ENCODE measurements around the gene WWP2.

Gene WWP2

DNA sequence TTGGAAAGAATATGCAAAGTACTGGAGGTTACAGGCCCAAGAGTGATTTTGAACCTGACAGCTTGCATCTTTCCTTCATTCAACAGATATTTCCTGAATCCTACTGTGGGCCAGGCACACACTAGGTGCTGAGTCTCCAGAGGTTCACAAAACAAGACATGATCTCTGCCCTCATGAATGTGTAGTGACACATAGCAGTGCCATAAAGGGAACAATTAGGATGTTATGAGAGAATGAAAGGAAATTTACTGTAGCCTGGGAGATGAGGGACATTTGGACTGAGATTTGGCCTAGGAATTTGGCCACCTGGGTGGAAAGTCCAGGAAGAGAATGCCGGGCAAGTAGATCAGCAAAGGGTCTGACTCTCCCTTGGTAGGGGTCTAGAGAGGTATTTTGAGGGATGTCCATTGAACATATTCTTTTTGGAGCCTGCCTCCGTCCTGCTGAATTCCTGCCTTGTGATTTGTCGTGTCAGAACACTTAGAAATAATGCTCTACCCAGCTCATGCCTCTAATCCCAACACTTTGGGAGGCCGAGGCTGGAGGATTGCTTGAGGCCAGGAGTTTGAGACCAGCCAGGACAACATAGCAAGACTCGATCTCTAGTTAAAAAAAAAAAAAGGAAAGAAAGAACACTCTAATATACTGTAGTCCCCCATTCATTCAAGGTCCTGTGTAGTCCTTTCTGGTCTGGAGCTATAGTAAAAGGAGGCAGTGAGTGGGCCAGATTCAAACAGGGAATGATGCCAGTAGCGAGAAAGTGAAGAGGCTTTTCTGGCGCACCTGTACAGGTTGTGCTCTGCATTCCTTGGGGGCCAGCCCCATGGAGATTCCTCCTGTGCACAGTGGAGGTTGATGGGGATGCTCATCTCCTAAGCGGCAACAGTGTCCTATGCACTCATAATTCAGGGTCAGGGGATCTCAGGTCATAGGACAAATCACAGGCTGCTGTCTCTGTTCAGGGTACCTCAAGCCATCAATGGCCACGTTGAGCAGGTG lies 98.4 kb downstream of the WWP2 start:
- no peak for DNase-seq

DNA sequence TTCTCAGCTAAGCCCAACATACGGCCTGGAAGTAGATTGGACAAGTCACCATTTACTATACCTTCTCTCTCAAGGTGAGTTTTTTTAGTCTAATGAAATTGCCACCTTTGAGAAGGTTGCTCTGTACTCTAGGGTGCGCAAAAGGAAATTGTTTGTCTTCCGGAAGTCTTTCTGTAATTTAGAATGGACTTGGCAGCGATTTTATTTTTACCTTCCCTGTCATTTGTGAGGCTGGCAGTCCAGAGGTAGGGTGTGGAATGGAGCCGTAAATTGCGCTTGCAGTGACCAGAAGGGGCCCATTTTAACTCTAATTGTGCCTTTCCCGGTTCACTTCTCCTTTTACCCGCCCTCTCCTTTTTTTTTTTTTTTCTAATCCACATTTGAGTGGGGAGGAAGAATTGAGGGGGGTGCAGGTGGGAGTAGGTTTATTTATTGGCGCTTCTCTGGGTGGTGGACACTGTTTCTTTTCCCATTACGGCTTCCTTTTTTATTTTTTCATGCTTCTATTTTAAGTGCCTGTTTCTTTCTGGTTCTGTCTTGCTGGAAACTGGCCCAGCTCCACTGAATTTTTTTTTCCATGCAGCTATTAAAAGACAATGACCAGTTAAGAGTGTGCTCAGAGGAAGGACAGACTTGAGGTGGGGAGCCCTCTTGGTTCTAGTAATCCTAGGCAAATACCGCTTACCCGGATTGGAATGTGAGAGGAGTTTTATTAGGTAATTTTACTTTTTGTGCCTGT lies 99.3 kb downstream of the WWP2 start:
- no peak for DNase-seq

DNA sequence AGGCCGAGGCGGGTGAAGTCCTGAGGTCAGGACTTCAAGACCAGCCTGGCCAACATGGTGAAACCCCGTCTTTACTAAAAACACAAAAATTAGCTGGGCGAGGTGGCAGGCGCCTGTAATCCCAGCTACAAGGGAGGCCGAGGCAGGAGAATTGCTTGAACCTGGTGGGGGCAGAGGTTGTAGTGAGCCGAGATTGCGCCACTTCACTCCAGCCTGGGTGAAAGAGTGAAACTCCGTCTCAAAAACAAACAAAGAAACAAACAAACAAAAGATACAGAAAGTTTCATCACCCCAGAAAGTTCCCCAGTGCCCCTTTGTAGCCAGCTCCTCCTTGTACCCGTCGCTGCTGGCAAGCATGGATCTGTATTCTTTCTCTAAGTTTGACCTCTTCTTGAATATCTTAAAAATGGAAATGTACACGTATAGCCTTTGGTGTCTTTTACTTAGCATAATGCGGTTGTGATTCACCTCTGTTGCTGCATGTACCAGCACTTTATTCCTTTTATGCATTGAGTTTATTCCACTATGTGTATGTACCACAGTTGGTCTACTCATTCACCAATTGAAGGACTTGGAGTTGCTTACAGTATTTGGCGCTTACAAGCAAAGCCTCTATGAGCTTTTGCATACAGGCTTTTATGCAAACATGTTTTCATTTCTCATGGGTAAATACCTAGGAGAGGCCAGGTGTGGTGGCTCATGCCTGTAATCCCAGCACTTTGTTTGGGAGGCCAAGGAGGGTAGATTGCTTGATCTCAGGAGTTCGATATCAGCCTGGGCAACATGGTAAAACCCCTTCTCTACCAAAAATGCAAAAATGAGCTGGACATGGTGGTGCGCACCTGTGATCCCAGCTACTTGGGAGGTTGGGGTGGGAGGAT lies 101.5 kb downstream of the WWP2 start:
- no peak for DNase-seq

DNA sequence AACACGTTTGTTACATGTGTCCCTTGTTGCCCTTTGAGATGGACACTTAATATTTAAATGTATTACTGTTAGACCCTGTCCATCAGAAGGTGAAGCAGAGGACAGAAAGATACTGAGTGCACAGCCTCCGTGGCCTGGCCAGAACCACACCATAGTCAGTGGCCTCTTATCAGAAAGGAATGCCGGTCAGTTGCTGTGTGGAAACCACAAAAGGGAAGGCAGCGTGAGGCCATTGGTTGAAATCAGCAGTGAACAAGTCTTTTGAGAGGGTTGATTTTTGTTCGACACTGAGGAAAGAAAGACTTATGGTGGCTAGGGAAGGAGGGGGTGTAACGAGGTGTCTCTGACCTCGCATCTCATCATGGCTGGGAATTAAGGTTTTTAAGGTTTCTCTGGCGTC lies 103.6 kb downstream of the WWP2 start:
- no peak for DNase-seq

DNA sequence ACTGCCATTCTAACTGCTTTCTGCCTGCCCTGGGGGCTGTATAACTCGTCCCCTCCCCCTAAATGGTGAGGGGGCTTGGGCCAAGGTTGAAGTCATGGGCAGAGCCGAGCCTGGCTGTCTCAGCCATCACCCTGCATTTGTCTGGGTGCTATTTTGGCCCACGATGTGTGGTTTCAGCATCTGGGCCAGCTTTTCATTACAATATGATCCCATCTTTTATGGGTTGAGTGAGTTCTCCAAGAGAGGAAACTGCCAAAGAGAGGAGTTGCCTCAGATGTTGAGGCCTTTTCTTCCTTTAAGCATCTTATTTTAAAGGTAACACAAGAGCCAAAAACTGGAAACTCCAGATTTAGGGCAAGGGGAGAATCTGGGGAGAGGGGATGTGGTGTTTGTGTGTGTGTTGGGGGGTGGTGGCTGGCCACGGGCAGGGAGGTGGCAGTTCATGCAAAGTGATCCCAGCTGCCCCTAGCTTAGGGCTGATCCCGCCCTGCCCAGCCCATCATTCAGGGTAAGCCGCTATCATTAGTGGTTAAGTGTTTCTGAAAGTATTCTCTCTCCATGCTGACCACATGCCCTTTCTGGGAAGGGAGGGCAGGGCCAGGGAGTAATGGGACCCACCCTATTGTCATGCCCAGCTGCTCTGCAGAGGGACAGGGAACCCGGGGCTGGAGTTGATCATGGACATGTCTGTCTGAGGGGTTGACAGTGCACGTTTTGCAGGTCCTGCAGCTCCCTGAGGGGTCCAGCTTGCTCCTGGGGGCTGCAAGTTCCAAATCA lies 105.8 kb downstream of the WWP2 start:
- DNase-seq: no peak

DNA sequence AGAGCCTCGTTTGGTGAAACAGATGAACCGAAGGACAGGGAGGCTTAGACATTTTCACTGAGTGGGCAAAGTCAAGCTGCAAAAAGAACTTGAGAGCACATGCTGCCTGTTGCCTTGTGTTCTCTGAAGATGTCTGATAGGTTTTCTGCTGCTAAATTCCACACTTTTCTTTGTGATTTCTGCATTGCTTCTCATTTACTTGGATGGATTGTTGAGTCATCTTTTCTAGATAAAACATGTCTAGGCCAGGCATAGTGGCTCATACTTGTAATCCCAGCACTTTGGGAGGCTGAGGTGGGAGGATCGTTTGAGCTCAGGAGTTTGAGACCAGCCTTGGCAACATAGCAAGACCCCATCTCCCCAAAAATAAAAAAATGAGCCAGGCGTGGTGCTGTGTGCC lies 108.6 kb downstream of the WWP2 start:
- no peak for DNase-seq

DNA sequence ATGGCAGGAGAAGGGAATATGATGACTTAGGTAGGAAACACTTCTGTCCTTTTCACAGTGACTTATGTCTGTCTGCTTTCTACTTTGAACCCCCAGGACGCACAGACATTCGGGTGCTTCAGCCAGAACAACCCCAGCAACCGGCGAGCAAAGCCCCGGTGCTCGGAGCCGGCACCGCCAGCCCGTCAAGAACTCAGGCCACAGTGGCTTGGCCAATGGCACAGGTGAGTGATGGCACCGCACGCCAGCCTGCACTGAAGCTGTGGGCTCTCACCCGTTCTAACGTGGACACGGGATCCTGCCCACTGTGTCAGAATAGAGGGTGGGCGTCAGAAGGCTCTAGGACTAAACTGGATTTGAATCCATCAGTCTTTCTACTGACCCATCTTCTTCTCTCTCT lies 109.6 kb downstream of the WWP2 start:
- no peak for DNase-seq

DNA sequence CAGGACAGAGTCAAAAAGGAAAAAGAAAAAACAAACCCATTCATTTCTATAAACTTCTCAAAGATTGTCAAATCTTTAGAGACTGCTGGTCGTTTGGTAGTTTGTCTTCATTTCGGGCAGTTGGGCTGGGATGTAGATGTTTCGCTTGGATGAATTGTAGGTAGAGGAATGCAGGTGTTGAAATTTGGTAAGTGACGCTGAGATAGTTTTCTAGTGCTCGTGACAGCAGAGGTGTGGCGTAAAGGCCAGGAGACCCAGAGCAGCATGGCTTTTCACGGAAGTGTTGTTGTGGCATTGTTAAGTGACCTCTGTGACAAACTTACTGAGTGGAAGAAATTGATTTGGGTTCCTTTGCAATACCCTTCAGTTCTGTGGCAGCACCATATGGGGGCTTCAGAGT lies 110.8 kb downstream of the WWP2 start:
- no peak for DNase-seq

DNA sequence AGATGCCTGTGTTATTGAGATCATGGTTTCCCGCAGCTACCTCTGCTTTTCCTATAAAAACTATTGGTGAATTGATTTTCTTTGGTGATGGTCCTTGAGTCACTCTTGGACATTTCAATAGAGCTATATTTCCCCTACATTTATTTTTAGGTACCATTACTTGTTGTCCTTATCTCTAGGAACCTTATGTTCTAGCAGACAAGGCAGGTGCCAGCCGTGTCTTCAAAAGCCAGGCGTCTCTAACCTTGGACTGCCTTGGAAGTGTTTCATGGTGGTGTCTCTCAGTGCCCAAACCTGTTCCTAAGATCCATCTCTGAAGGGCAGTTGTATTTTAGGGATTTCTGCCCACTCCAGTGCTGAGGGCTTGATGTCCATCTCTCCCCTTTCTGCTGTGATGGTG lies 111.7 kb downstream of the WWP2 start:
- no peak for DNase-seq

DNA sequence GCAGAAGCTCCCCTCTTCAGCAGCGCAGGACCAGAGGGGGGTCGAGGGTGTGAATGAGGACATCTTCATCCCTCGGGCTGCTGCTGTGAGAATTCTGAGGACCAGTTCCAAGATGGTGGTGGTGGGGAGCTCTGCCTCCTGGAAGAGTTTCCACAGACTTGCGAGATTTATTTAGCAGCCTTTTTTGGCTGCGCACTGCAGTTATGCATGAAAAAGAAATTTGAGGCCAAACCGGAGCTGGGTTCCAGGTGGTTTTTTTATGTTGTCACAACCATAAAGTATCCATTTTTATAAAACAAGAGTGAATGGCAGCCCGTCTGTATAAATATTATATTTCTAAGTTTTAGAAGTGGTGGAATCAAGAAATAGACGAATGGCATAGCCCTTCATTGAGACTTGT lies 112.1 kb downstream of the WWP2 start:
- no peak for DNase-seq

DNA sequence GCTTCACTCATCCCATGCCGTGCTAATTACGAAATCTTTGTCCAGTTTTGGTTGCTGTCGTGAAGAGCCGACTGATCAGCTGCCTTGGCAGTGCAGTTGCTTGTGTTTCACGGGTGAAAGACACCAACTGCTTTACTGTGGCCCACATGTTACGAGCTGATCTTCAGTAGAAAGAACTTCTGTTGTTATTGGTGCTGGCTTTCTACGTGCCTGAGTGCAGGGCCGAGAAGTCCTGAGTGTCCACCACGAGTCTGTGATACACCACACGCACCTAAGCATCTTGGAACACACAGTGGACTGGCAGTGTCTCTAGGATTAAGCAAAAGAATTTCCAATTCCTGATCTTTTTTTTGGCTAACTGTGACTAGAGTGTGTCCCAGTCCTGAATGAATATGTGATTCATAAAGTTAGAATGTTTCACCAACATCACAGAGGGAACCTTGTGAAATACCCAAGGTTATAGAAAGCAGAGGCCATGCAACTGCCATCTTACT lies 118.6 kb downstream of the WWP2 start:
- no peak for DNase-seq

DNA sequence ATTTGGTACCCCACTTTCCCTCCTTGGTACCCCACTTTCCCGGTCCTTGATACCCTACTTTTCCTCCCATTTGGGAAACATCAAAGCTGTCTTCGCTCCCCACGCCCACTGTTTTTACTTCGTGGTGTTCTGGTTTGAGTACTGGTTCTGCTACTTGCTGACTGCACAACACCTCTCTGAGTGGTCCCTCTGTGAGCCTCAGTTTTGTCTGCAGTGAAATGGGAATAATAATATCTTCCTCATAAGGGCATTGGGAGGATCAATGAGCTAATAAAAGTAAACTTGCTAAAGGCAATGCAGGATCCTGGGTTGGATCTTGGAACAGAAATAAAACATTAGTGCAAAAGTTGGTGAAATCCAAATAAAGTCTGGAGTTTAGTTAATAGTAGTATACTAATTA lies 119.0 kb downstream of the WWP2 start:
- DNase-seq: no peak

DNA sequence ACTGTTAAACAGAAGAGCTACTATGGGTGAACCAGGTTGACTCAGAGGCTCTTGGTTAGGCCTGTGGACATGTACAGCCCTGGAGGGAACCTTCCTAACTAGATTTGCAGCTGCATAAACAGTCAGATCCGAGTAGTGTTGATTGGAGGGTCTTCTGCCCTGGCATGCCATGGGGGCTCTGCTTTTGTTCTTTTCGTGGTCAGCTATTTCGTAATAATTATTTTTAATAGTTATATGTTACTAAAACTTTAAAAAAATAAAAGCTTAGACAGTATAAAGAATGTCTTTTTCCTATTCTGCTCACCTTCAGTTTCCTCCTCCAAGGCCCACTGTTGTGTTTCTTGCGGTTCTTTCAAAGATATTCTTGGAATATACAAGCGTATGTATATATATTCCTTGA lies 121.6 kb downstream of the WWP2 start:
- DNase-seq: no peak

DNA sequence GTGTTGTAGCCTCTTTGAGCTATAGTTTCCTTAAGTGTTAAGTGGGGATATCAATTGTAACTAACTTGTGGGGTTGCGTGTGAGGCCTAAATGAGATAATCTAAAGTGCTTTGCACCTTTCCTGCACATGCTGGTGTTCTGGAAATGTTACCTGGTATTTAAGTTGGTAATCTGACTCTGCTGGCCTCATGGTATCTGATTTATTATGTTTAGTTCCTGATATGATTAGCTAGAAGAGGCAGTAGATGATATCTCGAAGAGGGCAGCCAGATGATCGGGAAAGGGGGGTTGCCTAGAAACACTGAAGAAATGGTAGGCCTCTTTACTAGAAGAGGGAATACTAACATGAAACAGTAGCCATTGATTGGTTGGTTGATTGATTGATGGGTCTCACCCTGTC lies 123.6 kb downstream of the WWP2 start:
- DNase-seq: no peak

DNA sequence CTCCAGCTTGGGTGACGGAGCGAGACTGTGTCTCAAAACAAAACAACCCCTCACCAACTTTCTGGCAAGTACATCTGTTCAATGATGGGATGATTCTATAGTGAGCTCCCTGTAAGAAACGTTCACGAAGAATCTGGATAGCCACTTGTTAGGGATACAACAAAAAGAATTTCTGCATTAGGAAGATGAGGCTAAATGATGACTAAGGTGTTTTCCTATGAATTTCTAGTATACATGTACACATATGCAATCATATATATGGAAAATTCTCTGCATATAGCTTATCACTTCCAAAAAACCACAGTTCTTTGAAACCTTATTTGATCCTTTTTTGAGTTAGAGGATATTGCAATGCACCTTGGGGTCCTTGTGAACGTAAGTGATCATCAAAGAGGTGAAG lies 124.6 kb downstream of the WWP2 start:
- DNase-seq: no peak

DNA sequence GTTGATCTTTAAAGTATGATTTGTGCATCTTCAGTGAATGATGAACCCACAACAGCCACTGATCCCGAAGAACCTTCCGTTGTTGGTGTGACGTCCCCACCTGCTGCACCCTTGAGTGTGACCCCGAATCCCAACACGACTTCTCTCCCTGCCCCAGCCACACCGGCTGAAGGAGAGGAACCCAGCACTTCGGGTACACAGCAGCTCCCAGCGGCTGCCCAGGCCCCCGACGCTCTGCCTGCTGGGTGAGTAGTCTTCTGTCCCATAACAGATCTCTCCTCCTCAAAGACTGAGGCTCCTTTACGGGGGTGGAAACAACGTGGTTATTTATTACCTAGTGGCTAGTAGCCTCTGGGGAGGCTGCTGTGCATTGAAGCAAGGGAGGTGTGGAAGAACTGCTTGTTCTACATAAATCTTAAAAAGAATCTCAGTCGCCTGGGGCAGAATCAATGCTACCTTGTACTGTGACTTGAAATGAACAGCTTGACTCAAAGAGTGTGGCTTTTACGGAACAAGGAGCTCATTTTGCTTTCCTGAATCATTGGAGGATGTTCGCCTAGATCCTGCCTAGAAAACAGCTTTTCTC lies 126.0 kb downstream of the WWP2 start:
- no peak for DNase-seq

DNA sequence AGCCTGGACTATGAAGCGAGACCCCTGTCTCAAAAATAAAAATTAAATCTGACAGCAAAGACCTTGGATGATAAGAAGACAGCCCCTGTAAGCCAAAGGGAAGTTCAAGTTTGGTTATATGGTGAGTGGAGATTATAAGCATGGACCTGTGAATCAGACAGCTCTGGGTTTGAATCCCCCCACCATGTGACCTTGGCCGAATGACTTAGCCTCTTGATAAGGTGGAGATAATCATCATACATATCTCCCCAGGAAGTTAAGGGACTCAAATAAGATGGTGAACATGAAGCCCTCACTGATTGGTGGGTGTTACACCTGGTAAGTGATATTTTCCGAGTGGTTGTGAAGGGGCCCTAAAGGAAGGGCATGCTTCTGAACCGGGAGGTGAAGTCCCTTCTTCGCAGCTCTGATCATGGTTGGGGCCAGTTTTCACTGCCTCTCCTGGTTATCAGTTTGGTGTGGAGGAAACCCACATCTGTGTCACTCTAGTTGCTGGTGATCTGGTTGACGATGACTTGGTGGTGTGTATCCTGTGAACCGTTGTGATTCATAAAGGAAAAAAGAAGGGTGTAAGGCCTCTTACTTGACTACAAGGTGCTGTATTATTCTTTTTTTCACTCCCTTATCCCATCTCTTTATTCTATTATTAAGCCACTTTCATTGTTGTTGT lies 127.3 kb downstream of the WWP2 start:
- no peak for DNase-seq

DNA sequence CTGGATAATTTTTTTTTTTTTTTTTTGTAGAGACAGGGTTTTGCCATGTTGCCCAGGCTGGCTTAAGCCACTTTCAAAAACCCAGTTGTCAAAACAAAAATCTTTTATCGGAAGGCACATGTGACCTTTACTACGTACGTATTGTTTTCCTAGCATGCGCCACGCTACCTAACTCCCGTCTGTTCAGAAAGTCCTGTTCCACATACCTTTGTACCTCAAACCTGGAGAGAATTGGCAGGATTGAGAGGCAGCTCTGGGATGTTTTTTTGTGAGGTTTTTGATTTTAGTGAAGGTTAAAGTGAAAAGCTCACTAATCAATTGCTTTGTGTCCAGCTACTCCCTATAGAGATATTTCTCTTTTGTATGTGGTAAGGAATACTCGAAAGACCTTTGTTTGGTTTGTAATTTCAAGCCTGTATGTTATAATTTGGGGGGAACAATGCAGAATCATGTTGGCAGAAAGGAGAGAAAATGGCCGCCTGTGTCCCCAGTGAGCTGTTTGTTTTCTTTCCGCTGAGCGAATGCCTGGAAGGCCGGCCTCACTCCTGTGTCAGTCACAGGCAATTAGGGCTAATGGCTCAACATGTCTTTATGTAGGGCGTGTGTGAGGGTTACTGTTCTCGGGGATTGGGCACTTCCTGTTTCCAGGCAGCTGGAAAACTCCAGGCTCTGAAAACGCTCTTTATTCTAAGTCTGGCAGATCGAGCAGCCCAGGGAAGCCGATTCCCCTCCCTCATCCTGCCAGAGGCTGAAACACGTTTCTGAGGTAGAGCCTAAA lies 128.2 kb downstream of the WWP2 start:
- DNase-seq: no peak

DNA sequence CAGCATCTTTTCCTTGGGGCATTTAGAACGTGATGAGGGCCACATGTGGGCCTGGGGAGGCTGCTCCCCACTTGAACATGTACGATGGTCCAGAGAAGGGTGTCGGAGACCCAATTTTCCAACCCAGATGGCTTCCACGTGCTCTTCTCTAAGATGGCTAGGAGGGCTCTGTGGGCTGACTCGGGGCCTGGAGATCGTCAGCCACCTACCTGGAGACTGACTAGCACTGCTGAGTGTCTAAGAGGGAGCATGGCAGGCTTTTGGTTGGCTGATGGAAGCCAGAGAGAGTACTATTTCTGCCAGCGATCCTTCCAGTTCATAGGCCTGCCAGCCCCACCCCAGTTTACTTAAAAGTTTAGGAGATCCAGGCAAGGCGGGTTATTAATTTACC lies 128.8 kb downstream of the WWP2 start:
- no peak for DNase-seq

DNA sequence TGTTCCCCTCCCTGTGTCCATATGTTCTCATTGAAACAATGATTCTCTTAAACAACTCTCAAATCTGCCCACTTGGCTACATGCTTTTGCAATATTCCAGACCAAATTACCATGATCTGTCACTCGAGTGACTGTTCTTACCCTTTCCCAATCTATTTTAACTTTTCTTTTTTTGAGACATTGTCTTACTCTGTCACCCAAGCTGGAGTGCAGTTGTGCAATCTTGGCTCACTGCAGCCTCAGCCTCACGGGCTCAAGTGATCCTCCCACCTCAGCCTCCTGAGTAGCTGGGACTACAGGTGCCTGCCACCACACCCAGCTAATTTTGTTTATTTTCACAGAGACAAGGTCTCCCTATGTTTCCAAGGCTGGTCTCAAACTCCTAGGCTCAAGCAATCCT lies 130.2 kb downstream of the WWP2 start:
- DNase-seq: no peak

All from CD4-positive, alpha-beta T cell treated with Interleukin-1 beta for 1 hour (primary cell).